Common myeloid progenitor, CD34-positive (primary cell): ENCODE results near the gene RAB15.

Source experiments
- CTCF ChIA-PET: fragments of 350-600 bp; sonication (Branson Sonifier 250); formaldehyde crosslinking; loops from one replicate; lab custom pipeline; 2021; ENCODE audit warnings: antibody characterized with exemption; lab: Charles Lee
- POLR2A ChIA-PET: fragments of 350-600 bp; sonication (Branson Sonifier 250); formaldehyde crosslinking; loops from one replicate; lab custom pipeline; 2021; ENCODE audit warnings: antibody characterized with exemption; lab: Charles Lee
- DNase-seq, 3 donors: peaks; one replicate each; pipeline versions ENCODE4 v3.0.0 to v3.0.0-alpha.2; 2013
- H3K27ac ChIP-seq, 2 experiments: 1 replicate in 1 of 2; 2 replicates in 1 of 2; pipeline ENCODE4 v1.7.0; 2013; ENCODE audit warnings: inconsistent platforms in 2 of 2, low read length in 2 of 2, mild to moderate bottlenecking in 2 of 2, low read depth in 1 of 2, moderate library complexity in 1 of 2; ENCODE audit not compliant: severe bottlenecking in 2 of 2, insufficient read depth in 1 of 2, poor library complexity in 1 of 2
- H3K27me3 ChIP-seq, 5 experiments: replicated peaks in 2 of 5; 1 replicate in 3 of 5; 2 replicates in 2 of 5; pipeline versions ENCODE4 v1.6.1 to v1.7.0; 2013; ENCODE audit warnings: low read length in 4 of 5, mild to moderate bottlenecking in 2 of 5, moderate library complexity in 2 of 5, inconsistent platforms in 1 of 5; ENCODE audit not compliant: insufficient read depth in 5 of 5, control insufficient read depth in 4 of 5
- H3K36me3 ChIP-seq, 4 experiments: 1 replicate in 2 of 4; 2 replicates in 2 of 4; pipeline versions ENCODE4 v1.6.1 to v1.7.0; 2013; ENCODE audit warnings: low read length in 3 of 4, control low read depth in 1 of 4, mild to moderate bottlenecking in 1 of 4; ENCODE audit not compliant: control insufficient read depth in 4 of 4, insufficient read depth in 4 of 4
- H3K4me1 ChIP-seq, 4 experiments: 1 replicate in 3 of 4; 2 replicates in 1 of 4; pipeline versions ENCODE4 v1.6.1 to v1.7.1; 2013; ENCODE audit warnings: low read length in 3 of 4, mild to moderate bottlenecking in 3 of 4, control low read depth in 1 of 4, inconsistent platforms in 1 of 4, moderate library complexity in 1 of 4; ENCODE audit not compliant: control insufficient read depth in 4 of 4, insufficient read depth in 4 of 4; ENCODE audit errors: control extremely low read depth in 1 of 4
- H3K4me3 ChIP-seq, 7 experiments: 1 replicate in 4 of 7; 2 replicates in 3 of 7; pipeline versions ENCODE4 v1.5.1 to v1.7.0; 2013; ENCODE audit warnings: mild to moderate bottlenecking in 7 of 7, low read length in 6 of 7, moderate library complexity in 6 of 7, inconsistent platforms in 2 of 7, low read depth in 2 of 7, control low read depth in 1 of 7; ENCODE audit not compliant: insufficient read depth in 4 of 7, control insufficient read depth in 1 of 7; ENCODE audit errors: extremely low read depth in 1 of 7
- H3K9me3 ChIP-seq, 5 experiments: 1 replicate in 4 of 5; 2 replicates in 1 of 5; pipeline versions ENCODE4 v1.6.1 to v1.7.1; 2013; ENCODE audit warnings: low read length in 4 of 5, mild to moderate bottlenecking in 2 of 5, inconsistent platforms in 1 of 5, low read depth in 1 of 5, moderate library complexity in 1 of 5; ENCODE audit not compliant: control insufficient read depth in 4 of 5, insufficient read depth in 2 of 5; ENCODE audit errors: control extremely low read depth in 1 of 5
- WGBS: methylation state at CpG from one replicate; pipeline ENCODE4 v1.1.5; 2013; ENCODE audit not compliant: insufficient coverage; 5-methylcytosine and 5-hydroxymethylcytosine counted together

RAB15 gene

DNA sequence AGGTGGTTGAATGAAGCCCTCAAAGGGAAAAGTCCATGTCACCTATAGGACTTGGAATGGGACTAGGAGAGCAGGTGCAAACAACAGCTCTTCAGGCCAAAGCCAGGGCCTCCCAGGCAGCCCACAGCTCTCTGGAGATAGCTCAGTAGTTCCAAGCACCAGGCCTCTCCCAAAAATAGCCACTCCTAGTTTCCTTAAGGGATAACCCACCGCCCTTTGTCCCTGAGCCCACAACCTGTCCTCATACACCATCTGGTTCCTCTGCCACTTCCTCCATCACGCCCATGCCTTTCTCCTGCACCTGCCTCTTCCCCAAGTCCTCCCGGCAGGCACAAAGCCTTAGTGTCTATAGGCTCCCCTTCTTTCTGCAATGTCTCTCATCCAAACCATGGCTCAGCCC is 2.1 kb downstream of the RAB15 start:
- Histone ChIP-seq H3K4me3 (no peak overlapping the region), H3K4me1 (peaks cover 0 to 35% (median 27%) of the 10 kb centered on the region in 4 experiments), H3K36me3 (no peaks in the 10 kb centered on the region), H3K27me3 (peaks cover 0 to 9% (median 0%) of the 10 kb centered on the region in 5 experiments), H3K9me3 (no peaks in the 10 kb centered on the region), H3K27ac (no peak overlapping the region)
- CTCF ChIA-PET = interaction anchor here (0.9 to 3.0 kb wide), 10 partner anchors 8 to 157 kb away, joined by 3 to 16 read pairs (median 3); partner anchors contain the start of gene FNTB
- POLR2A ChIA-PET = no interaction called here
- no peak for DNase-seq
- 6% methylated on average over 3 of the region's 3 CpGs for WGBS

- no peak overlapping the region for H3K4me3 ChIP-seq
- 69% methylated on average over 6 of the region's 6 CpGs for whole genome bisulfite sequencing
- no peak for DNase-seq
- POLR2A ChIA-PET = no interaction called here
- H3K9me3 ChIP-seq = no peaks in the 10 kb centered on the region
- H3K27me3 ChIP-seq = peaks cover 0 to 9% (median 0%) of the 10 kb centered on the region in 5 experiments
- no peaks in the 10 kb centered on the region for H3K36me3 ChIP-seq
- no peak overlapping the region for H3K27ac ChIP-seq
- CTCF ChIA-PET = interaction anchor here (0.9 to 3.0 kb wide), 3 partner anchors 13 to 24 kb away, joined by 3 to 16 read pairs (median 3); no protein-coding TSS in a partner anchor
- peaks cover 0 to 35% (median 27%) of the 10 kb centered on the region in 4 experiments for H3K4me1 ChIP-seq
Measured at GRCh38 chr14:64968651-64969050, 3.5 kb downstream of the RAB15 start.

GRCh38 chr14:64968167-64968566 is 4.0 kb downstream of the RAB15 start:
- POLR2A ChIA-PET = no interaction called here
- Histone ChIP-seq H3K36me3 (no peaks in the 10 kb centered on the region), H3K4me3 (no peak overlapping the region), H3K4me1 (peaks cover 0 to 35% (median 27%) of the 10 kb centered on the region in 4 experiments), H3K27me3 (peaks cover 0 to 9% (median 0%) of the 10 kb centered on the region in 5 experiments), H3K27ac (no peak overlapping the region), H3K9me3 (no peaks in the 10 kb centered on the region)
- 94% methylated on average over 6 of the region's 7 CpGs for WGBS
- CTCF ChIA-PET = interaction anchor here (0.9 to 3.0 kb wide), 3 partner anchors 14 to 24 kb away, joined by 3 to 16 read pairs (median 3); no protein-coding TSS in a partner anchor
- no peak for DNase-seq

DNA sequence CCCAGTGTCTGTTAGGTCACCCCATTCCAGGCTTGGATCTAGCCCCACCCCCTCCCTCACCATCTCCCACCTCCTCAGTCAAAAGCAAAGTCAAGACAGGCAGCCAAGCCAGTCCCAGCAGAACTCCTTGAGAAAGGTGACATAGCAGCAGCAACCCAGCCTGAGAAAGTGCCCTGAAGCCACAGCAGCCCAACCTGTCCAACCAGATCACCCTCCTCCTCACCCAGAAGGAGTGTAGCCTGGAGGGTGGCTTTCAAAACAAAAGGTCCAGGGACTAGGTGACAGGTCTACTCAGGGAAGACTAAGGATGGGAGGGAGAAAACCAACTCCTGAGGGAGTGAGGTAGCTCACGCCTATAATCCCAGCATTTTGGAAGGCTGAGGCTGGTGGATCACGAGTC is 5.2 kb downstream of the RAB15 start:
- ChIA-PET POLR2A (no interaction called here), CTCF (interaction anchor here (1.4 kb wide), 1 partner anchor 14 kb away, joined by 5 read pairs; no protein-coding TSS in a partner anchor)
- no peaks in the 10 kb centered on the region for H3K36me3 ChIP-seq
- no peak overlapping the region for H3K4me3 ChIP-seq
- peaks cover 0 to 6% (median 0%) of the 10 kb centered on the region in 5 experiments for H3K27me3 ChIP-seq
- no peak for DNase-seq
- H3K4me1 ChIP-seq = peaks cover 0 to 30% (median 25%) of the 10 kb centered on the region in 4 experiments
- 80% methylated on average over 1 of the region's 2 CpGs for WGBS
- no peak overlapping the region for H3K27ac ChIP-seq
- no peaks in the 10 kb centered on the region for H3K9me3 ChIP-seq

DNA sequence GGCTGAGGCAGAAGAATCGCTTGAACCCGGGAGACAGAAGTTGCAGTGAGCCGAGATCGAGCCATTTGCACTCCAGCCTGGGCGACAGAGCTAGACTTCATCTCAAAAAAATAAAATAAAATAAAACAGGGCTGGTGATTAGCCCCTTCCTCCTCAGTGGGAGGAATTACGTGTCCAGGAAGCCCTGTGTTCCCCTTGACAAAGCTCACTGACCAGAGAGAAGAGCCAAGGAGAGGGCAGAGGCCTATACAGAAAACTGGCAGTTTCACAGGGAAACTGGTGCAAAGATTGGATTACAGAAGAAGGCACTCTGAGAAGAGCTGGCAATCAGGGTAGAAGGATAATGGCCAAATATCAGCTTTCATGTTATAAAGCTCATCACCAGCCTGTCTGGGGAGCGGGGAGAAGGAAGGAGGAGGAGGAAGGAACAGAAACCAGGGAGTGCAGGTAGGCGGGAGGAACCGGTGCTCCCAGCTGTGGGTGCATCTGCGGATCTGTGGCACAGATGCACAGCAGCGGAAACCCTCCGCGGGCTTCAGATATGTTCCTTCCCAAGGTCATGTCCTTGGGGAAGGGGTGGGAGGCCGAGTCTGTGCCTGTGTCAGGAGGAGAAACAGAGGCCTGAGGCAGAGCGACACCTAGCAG is 6.7 kb downstream of the RAB15 start:
- CTCF ChIA-PET = interaction anchor here (1.1 to 1.4 kb wide), 2 partner anchors 16 to 82 kb away, joined by 3 to 5 read pairs; no protein-coding TSS in a partner anchor
- no peak overlapping the region for H3K4me3 ChIP-seq

GRCh38 chr14:64963611-64964010 is 8.5 kb downstream of the RAB15 start:
- POLR2A ChIA-PET = no interaction called here
- DNase-seq = no peak
- Histone ChIP-seq H3K27ac (no peak overlapping the region), H3K27me3 (no peaks in the 10 kb centered on the region), H3K4me1 (peaks cover 0 to 19% (median 7%) of the 10 kb centered on the region in 4 experiments), H3K36me3 (no peaks in the 10 kb centered on the region), H3K4me3 (no peak overlapping the region), H3K9me3 (no peaks in the 10 kb centered on the region)
- CTCF ChIA-PET = interaction anchor here (0.7 to 1.3 kb wide), 3 partner anchors 19 to 421 kb away, joined by 3 to 4 read pairs (median 3); no protein-coding TSS in a partner anchor
- 22% methylated on average over 1 of the region's 1 CpG for WGBS

More for the DNA sequence above, 6.7 kb downstream of the RAB15 start:
- Histone ChIP-seq H3K4me1 (peaks cover 0 to 24% (median 18%) of the 10 kb centered on the region in 4 experiments), H3K27me3 (no peaks in the 10 kb centered on the region), H3K27ac (no peak overlapping the region), H3K9me3 (no peaks in the 10 kb centered on the region), H3K36me3 (no peaks in the 10 kb centered on the region)
- POLR2A ChIA-PET = no interaction called here
- no peak for DNase-seq
- WGBS = 97% methylated on average over 8 of the region's 15 CpGs

GRCh38 chr14:64960762-64961276 is 11.3 kb downstream of the RAB15 start:
- POLR2A ChIA-PET = no interaction called here
- H3K9me3 ChIP-seq = no peaks in the 10 kb centered on the region
- no peak overlapping the region for H3K4me3 ChIP-seq
- H3K36me3 ChIP-seq = peaks cover 0 to 2% (median 0%) of the 10 kb centered on the region in 4 experiments
- CTCF ChIA-PET = interaction anchor here (0.9 to 2.4 kb wide), 8 partner anchors 9 to 77 kb away, joined by 3 to 6 read pairs (median 4); partner anchors contain the start of gene GPX2
- WGBS = 74% methylated on average over 5 of the region's 5 CpGs
- H3K27ac ChIP-seq = no peak overlapping the region
- no peaks in the 10 kb centered on the region for H3K27me3 ChIP-seq
- peaks cover 0 to 14% (median 4%) of the 10 kb centered on the region in 4 experiments for H3K4me1 ChIP-seq
- no peak for DNase-seq
